Activated CD4-positive, alpha-beta memory T cell treated with anti-CD3 and anti-CD28 coated beads, Interleukin-2, amount 10 ng/mL, durations not matched to agents 7 days and 5 days (primary cell): Measurements from ENCODE around the gene ALDOA. TPM values are rescaled to one million over a fixed set of nuclear protein-coding genes. Genes with fewer than 3 reads are reported as not detected.

Source experiments
- CTCF ChIA-PET: fragments of 350-600 bp; sonication (Branson Sonifier 250); formaldehyde crosslinking; loops from one replicate; lab custom pipeline; 2021; ENCODE audit warnings: antibody characterized with exemption, inconsistent platforms; lab: Charles Lee
- POLR2A ChIA-PET: fragments of 350-600 bp; sonication (Branson Sonifier 250); formaldehyde crosslinking; loops from one replicate; lab custom pipeline; 2021; ENCODE audit warnings: antibody characterized with exemption; lab: Charles Lee
- DNase-seq: peaks from one replicate; pipeline ENCODE4 v3.0.0-alpha.2; 2020
- H3K27ac Mint-ChIP-seq: one replicate; pipeline ENCODE4 v1.8.0; 2021; ENCODE audit warnings: mild to moderate bottlenecking, mixed read lengths
- H3K27me3 Mint-ChIP-seq: one replicate; pipeline ENCODE4 v1.8.0; 2021; ENCODE audit warnings: mixed read lengths
- H3K36me3 Mint-ChIP-seq: one replicate; pipeline ENCODE4 v1.8.0; 2021; ENCODE audit warnings: low read depth, mixed read lengths
- H3K4me1 Mint-ChIP-seq: one replicate; pipeline ENCODE4 v1.8.0; 2021; ENCODE audit warnings: mixed read lengths
- H3K4me3 Mint-ChIP-seq: one replicate; pipeline ENCODE4 v1.8.0; 2021; ENCODE audit warnings: mild to moderate bottlenecking, mixed read lengths
- H3K9me3 Mint-ChIP-seq: one replicate; pipeline ENCODE4 v1.8.0; 2021; ENCODE audit warnings: mixed read lengths
- total RNA-seq, 2 experiments: library from RNA; stranded (reverse); gene quantifications; one replicate each; pipeline ENCODE4 v1.2.3, GENCODE V29; 2021

Gene ALDOA
- total RNA-seq, 2 experiments from 2014 or later = 1,403 to 1,450 TPM

DNA sequence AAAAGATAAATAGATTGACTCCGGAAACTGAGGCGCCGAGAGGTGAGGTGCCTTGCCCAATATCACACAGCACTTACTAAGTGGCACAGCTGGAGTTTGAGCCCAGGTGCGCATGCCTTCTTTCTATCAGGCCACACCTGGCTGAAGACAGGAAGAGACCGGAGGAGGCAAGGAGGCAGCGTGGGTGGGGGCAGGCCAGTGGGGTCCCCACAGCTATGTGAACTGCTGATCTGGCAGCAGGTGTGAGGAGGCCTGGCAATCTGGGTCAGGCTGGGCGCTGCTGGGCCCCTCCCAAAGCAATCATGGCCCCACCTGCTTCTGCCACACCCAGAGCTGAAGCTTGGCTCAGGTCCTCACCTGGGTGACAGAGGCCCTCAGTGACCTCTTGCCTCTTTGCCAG, 49.7 kb downstream of the ALDOA start:
- no peaks in the 10 kb centered on the region for H3K9me3 Mint-ChIP-seq
- ChIA-PET CTCF (interaction anchor here (1.0 to 1.4 kb wide), 2 partner anchors 23 to 28 kb away, joined by 3 to 6 read pairs; no protein-coding TSS in a partner anchor), POLR2A (interaction anchor here (0.7 to 5.8 kb wide), 4 partner anchors 9 to 72 kb away, joined by 3 to 32 read pairs (median 22); partner anchors contain the start of genes CORO1A and MAPK3)
- no peak overlapping the region for H3K4me3 Mint-ChIP-seq
- DNase-seq = no peak
- no peaks in the 10 kb centered on the region for H3K27me3 Mint-ChIP-seq
- H3K27ac Mint-ChIP-seq = peak overlapping the region; percentile 68
- H3K36me3 Mint-ChIP-seq = peaks cover 43% of the 10 kb centered on the region
- H3K4me1 Mint-ChIP-seq = peaks cover 26% of the 10 kb centered on the region

DNA sequence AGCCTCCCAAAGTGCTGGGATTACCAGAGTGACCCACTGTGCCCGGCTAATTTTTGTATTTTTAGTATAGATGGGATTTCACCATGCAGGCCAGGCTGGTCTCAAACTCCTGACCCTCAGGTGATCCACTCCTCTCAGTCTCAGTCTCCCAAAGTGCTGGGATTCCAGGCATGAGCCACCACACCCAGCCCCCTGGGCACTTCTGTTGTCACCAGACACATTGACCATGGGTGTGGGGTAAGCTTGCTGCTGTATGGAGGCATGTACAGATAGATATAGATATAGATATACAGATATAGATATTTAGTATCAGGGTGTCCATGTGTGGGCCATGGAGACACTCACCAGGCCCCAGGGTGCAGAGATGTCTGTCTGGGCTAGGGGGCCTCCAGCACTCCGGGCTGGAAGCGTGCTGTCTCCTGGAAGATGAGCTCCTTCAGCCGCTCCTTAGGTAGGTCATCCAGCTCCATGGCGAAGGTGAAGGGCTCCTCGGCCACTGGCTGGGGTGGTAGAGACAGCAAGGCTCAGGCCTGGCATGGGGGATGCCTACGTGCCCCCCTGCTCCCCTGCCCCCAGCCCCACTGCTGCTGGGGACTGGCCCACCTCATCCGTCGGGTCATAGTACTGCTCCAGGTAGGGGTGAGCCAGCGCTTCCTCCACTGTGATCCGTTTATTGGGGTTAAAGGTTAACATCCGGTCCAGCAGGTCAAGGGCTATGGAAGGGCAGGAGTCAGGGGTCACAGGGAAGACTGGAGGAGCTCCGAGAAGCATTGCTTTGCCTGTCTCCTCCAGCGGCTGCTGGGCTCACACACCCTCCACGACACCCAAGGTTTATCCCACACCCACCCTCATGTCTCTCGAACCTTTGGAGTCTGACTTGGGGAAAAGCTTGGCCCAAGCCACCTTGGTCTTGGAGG, 51.0 kb downstream of the ALDOA start:
- peaks cover 39% of the 10 kb centered on the region for H3K36me3 Mint-ChIP-seq
- H3K27me3 Mint-ChIP-seq = no peaks in the 10 kb centered on the region
- ChIA-PET POLR2A (interaction anchor here (0.9 to 5.8 kb wide), 3 partner anchors 63 to 70 kb away, joined by 3 to 32 read pairs (median 11); partner anchors contain the start of gene CORO1A), CTCF (interaction anchor here (0.6 to 1.1 kb wide), 2 partner anchors 17 to 24 kb away, joined by 4 to 5 read pairs; partner anchors contain the start of gene TBX6)
- peaks cover 36% of the 10 kb centered on the region for H3K4me1 Mint-ChIP-seq
- H3K9me3 Mint-ChIP-seq = no peaks in the 10 kb centered on the region
- H3K4me3 Mint-ChIP-seq = no peak overlapping the region
- H3K27ac Mint-ChIP-seq = no peak overlapping the region
- no peak for DNase-seq

DNA sequence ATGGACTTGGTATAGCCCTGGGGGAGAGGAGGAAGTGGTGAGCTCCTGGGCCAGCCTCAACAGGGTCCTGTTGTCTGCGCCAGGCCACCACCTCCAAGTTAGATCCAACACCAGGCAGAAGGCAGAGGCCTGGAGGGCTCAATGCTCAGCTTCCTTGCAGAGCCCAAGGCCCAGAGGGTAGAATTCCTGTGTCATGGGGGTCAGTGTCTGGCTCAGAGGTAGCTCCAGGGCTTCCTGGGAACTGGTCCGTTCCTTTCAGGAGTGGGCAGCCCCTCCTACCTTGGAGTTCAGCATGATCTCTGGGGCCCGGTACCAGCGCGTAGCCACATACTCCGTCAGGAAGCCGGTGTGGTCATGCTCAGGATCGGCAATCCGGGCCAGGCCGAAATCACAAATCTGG, 52.2 kb downstream of the ALDOA start:
- H3K4me3 Mint-ChIP-seq = no peak overlapping the region
- ChIA-PET CTCF (interaction anchor here (1.1 kb wide), 1 partner anchor 26 kb away, joined by 5 read pairs; the partner anchor contains the start of gene TBX6), POLR2A (interaction anchor here (1.0 to 2.0 kb wide), 2 partner anchors 66 to 68 kb away, joined by 5 to 11 read pairs; partner anchors contain the start of gene CORO1A)
- no peak for DNase-seq
- no peak overlapping the region for H3K27ac Mint-ChIP-seq
- peaks cover 39% of the 10 kb centered on the region for H3K36me3 Mint-ChIP-seq
- H3K9me3 Mint-ChIP-seq = no peaks in the 10 kb centered on the region
- no peaks in the 10 kb centered on the region for H3K27me3 Mint-ChIP-seq
- peaks cover 44% of the 10 kb centered on the region for H3K4me1 Mint-ChIP-seq

DNA sequence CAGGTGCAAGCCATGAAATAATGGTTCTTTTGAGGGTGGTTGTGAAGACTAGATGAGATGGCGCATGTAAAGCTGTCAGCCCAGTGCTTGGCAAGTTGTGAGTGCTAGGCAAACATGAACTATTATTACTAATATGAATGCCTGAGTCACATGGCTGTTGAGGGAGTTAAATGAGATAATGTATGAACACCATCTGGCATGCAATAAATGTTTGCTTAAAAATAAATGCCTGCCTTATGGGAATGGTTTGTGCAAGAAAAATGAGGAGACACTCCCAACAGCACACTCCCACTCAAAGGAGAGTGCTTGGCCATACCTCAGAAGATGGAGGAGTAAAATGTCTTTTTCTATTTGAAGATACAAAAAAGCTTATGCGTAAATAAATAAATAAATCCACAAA, 53.9 kb downstream of the ALDOA start:
- H3K27ac Mint-ChIP-seq = peak overlapping the region; percentile 54
- CTCF ChIA-PET = interaction anchor here (3.0 kb wide), 1 partner anchor 7 kb away, joined by 12 read pairs; no protein-coding TSS in a partner anchor
- H3K36me3 Mint-ChIP-seq = peaks cover 33% of the 10 kb centered on the region
- POLR2A ChIA-PET = interaction anchor here (3.1 kb wide), 1 partner anchor 64 kb away, joined by 15 read pairs; the partner anchor contains the start of gene CORO1A
- H3K27me3 Mint-ChIP-seq = no peaks in the 10 kb centered on the region
- no peak overlapping the region for H3K4me3 Mint-ChIP-seq
- no peak for DNase-seq
- peaks cover 46% of the 10 kb centered on the region for H3K4me1 Mint-ChIP-seq
- H3K9me3 Mint-ChIP-seq = no peaks in the 10 kb centered on the region

Other genes with a start within 250 kb of the ALDOA start
- 10 to 100 TPM; 26.6 to 28.4 TPM for gene PAGR1, start 249.6 kb upstream of the ALDOA start, total RNA-seq
- gene MVP, start 245.3 kb upstream of the ALDOA start, total RNA-seq = 100 to 1,000 TPM; 167 TPM
- gene CDIPT, start 202.5 kb upstream of the ALDOA start, total RNA-seq = 10 to 100 TPM; 60.0 to 63.2 TPM
- under 1 TPM; 0.08 to 0.13 TPM for gene SEZ6L2, start 166.2 kb upstream of the ALDOA start, total RNA-seq
- gene ASPHD1, start 165.3 kb upstream of the ALDOA start, total RNA-seq = under 1 TPM in 1 of 2 experiments, not detected in 1; 0.15 TPM
- gene KCTD13, start 139.5 kb upstream of the ALDOA start, total RNA-seq = 10 to 100 TPM; 34.5 to 36.0 TPM
- gene TMEM219, start 103.7 kb upstream of the ALDOA start, total RNA-seq = 10 to 100 TPM; 68.9 to 78.7 TPM
- 10 to 100 TPM; 44.2 TPM for gene TAOK2, start 91.9 kb upstream of the ALDOA start, total RNA-seq
- gene HIRIP3, start 70.1 kb upstream of the ALDOA start, total RNA-seq = 10 to 100 TPM; 38.7 to 40.3 TPM
- gene INO80E, start 69.5 kb upstream of the ALDOA start, total RNA-seq = 100 to 1,000 TPM; 102 to 107 TPM
- not detected for gene DOC2A, start 54.7 kb upstream of the ALDOA start, total RNA-seq
- gene C16orf92, start 42.6 kb upstream of the ALDOA start, total RNA-seq = not detected
- 1 to 10 TPM; 6.0 to 6.9 TPM for gene TLCD3B, start 34.5 kb upstream of the ALDOA start, total RNA-seq
- 100 to 1,000 TPM; 146 to 147 TPM for gene PPP4C, start 10.2 kb downstream of the ALDOA start, total RNA-seq
- 1 to 10 TPM; 1.9 to 2.5 TPM for gene TBX6, start 26.2 kb downstream of the ALDOA start, total RNA-seq
- 100 to 1,000 TPM in 1 of 2 experiments, 10 to 100 TPM in 1; 99.4 to 106 TPM for gene YPEL3, start 30.5 kb downstream of the ALDOA start, total RNA-seq
- gene GDPD3, start 47.8 kb downstream of the ALDOA start, total RNA-seq = 10 to 100 TPM; 11.5 to 12.3 TPM
- 100 to 1,000 TPM; 108 to 111 TPM for gene MAPK3, start 57.5 kb downstream of the ALDOA start, total RNA-seq
- gene CORO1A, start 117.8 kb downstream of the ALDOA start, total RNA-seq = 1,000 to 10,000 TPM; 1,737 to 1,754 TPM
- gene BOLA2B, start 127.9 kb downstream of the ALDOA start, total RNA-seq = 100 to 1,000 TPM; 145 to 146 TPM
- 100 to 1,000 TPM; 102 to 149 TPM for gene SLX1A, start 128.1 kb downstream of the ALDOA start, total RNA-seq
- gene SULT1A3, start 133.5 kb downstream of the ALDOA start, total RNA-seq = 10 to 100 TPM; 23.3 to 28.4 TPM
- 1 to 10 TPM; 5.1 to 9.8 TPM for gene NPIPB13, start 182.7 kb downstream of the ALDOA start, total RNA-seq